ENCODE results near the gene CACNA2D4. TPM values are rescaled to one million over a fixed set of nuclear protein-coding genes. Genes with fewer than 3 reads are reported as not detected.

CACNA2D4 gene
- total and polyA plus RNA-seq, 11 donors = 0.10 to 9.0 (median 1.2) TPM

DNA sequence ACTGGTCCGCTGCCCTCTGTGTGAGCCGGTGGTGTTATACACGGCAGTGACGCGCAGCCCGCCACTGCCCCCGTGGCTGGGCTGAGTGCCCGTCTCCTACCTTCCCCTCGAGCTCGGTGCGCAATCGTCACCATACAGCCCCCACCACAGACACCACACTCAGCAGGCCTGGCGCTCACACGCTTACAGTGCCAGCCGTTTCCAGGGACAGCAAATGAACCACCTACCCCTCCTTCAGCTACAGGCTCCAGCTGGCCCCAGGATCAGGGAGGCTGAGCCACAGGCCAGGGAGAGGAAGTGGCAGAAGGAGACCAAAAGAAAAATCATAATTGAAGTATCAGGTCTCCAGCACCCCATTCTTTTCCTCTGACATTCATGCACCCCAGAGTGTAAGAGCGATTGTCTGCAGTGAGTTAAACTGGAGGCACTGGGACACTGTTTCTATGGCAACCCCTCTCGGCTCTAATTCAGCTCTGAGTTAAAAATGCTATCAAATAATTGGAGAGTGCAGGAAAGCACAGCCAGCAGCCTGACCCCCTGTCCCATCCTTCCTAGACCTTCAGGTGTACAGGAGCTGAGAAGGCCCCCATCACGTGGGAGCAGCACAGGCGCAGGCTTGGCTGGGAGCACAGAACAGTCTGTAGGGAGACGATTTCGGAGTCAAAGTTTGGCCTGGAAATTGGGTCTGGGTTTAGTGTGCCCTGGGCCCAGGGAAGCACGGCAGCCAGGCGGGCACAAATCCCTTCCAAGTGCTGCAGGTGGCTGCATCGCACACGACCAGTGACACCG lies 80.1 kb downstream of the CACNA2D4 start:
- no peak for TF ChIP-seq POLR2A (IDR thresholded peaks at IDR 0.05)
- no peak for TF ChIP-seq CTCF (IDR thresholded peaks at IDR 0.05)
- H3K9me3 ChIP-seq = no peaks in the 10 kb centered on the region
- no peaks in the 10 kb centered on the region for H3K4me1 ChIP-seq
- intact Hi-C loops (cut with DNase I) = no loop called here
- H3K27me3 ChIP-seq = peaks cover 0 to 19% (median 2%) of the 10 kb centered on the region in 9 donors
- no peaks in the 10 kb centered on the region for H3K36me3 ChIP-seq
- no peak for ATAC-seq
- DNase-seq = peak in 1 of 5 donors; percentile 41
- no peak overlapping the region for H3K27ac ChIP-seq
- WGBS, 4 donors = 84 to 90% (median 86%) methylated on average over 19 to 26 of the region's 26 CpGs
- H3K4me3 ChIP-seq = no peak overlapping the region

DNA sequence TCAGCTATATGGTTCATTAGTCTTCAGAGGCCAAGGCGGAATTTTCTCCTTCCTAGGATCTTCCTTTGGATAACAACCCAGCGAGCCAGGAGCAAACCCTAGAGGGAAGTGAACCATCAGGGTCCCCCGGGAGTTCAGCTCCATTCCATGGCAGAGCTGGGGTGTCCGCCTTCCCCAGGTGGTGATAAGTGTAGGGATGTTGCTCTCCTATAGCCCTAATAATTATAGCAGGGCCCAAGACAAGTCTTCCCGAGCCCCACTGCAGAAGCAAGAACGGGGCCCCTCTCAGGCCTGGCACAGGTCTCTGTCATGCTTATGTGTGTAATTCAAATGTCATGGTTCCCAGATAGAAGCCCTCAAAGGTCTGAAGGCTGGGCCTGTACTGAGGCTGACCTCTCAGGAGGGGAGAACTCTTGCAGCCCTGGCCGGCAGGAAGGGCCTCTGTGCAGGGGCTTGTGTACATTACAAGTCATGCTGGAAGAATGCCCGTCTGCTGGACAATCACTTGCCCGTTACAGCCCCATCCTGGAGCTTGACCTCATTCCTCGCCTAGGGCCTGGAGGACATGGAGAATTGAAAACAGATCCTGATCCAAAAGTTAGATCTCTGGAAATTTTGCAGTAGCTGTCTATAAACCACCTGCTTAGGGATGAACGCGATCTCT lies 80.8 kb downstream of the CACNA2D4 start:
- Histone ChIP-seq H3K9me3 (no peaks in the 10 kb centered on the region), H3K36me3 (no peaks in the 10 kb centered on the region), H3K4me3 (no peak overlapping the region), H3K27me3 (peaks cover 0 to 16% (median 0%) of the 10 kb centered on the region in 9 donors), H3K4me1 (no peaks in the 10 kb centered on the region), H3K27ac (no peak overlapping the region)
- WGBS, 4 donors = 74 to 83% (median 80%) methylated on average over 11 to 12 of the region's 12 CpGs
- intact Hi-C loops (cut with DNase I) = no loop called here
- DNase-seq = peak in 1 of 5 donors; percentile 36
- no peak for ATAC-seq
- TF ChIP-seq POLR2A (IDR thresholded peaks at IDR 0.05) = no peak
- TF ChIP-seq CTCF (IDR thresholded peaks at IDR 0.05) = no peak

- Histone ChIP-seq H3K4me3 (no peak overlapping the region), H3K27ac (no peak overlapping the region), H3K9me3 (no peaks in the 10 kb centered on the region), H3K4me1 (no peaks in the 10 kb centered on the region), H3K36me3 (no peaks in the 10 kb centered on the region), H3K27me3 (peaks cover 0 to 18% (median 1%) of the 10 kb centered on the region in 9 donors)
- intact Hi-C loops (cut with DNase I) = no loop called here
- ATAC-seq = no peak
- 73 to 81% (median 75%) methylated on average over 19 to 22 of the region's 22 CpGs for WGBS, 4 donors
- DNase-seq = peak in 1 of 5 donors; percentile 60
- TF ChIP-seq CTCF (IDR thresholded peaks at IDR 0.05) (no peak), POLR2A (IDR thresholded peaks at IDR 0.05) (no peak)
Observed at GRCh38 chr12:1836854-1837421, 81.5 kb downstream of the CACNA2D4 start.

DNA sequence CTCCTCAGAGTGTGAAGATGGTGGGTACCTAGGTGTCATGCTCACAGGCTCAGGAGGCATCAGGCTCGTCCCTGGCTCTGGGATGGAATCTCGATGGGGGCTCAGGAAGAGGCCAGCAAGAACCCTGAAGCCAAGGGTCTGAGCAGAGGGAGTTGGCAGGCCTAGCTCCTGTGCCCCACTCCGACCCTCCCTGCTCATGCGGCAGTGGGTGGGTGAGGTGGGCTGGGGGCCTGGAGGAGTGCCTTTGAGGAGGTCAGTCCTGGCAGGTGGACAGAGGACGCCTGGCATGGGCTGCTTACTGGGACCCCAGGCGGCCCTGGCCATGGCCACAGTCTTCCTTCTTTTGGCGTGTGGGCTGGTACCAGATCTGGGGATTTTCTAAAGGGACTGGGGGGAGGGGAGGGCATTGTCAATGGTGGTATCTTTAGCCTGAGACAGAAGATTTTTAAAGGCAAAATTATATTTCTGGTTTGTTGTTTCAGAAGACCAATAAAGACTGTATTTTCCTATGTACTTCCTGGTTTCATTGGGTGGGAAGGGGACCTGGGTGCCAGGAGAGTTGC lies 82.1 kb downstream of the CACNA2D4 start:
- no peak overlapping the region for H3K4me3 ChIP-seq
- DNase-seq = no peak
- no peaks in the 10 kb centered on the region for H3K4me1 ChIP-seq
- no peak overlapping the region for H3K27ac ChIP-seq
- peaks cover 0 to 17% (median 1%) of the 10 kb centered on the region in 9 donors for H3K27me3 ChIP-seq
- H3K36me3 ChIP-seq = no peaks in the 10 kb centered on the region
- intact Hi-C loops (cut with DNase I) = no loop called here
- no peak for ATAC-seq
- 74 to 81% (median 77%) methylated on average over 3 to 7 of the region's 7 CpGs for WGBS, 4 donors
- TF ChIP-seq CTCF (IDR thresholded peaks at IDR 0.05) (no peak), POLR2A (IDR thresholded peaks at IDR 0.05) (no peak)
- no peaks in the 10 kb centered on the region for H3K9me3 ChIP-seq

Measured in heart left ventricle (tissue), 16 donors.